GM18507 (cell line): Measurements from ENCODE around the gene LRATD1.

Experiments used
- DNase-seq: peaks from one replicate; pipeline ENCODE4 v3.0.0; 2011; ENCODE audit warnings: low read depth; ENCODE audit not compliant: insufficient read length; ENCODE audit errors: extremely low spot score
- FAIRE-seq: peaks from 2 replicates; lab custom pipeline; 2011; peaks lifted over from hg19 to GRCh38; lab: Jason Lieb, UNC

Gene LRATD1

DNA sequence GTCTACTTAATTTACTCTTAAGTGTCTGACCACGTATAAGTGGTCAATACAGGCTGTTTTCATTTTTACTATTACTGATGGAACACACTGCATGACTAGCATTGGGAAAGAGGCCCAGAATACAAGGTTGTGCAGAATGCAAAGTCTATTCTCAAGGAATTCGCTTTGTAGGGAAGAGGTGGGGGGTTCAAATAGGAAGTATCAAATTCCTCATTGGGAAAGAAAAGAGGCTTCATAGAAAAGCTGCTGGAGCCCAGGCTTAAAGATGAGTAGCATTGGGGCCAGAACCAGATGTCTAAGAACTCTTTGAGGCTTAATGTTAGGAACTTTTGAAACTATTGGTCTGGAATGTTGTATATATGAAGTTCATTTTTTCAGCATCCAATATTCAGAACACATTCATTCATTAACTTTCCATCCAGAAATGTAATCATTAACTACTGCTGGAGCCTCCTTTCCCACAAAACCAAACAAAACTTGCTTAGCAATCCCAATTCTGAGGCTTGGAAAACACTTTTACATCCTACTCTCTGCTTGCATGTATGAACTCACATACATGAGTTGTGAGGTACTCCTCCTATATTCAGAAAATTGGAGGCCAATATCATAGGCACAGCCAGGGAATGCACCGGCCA, 994 bp upstream of the LRATD1 start:
- DNase-seq: no peak

DNA sequence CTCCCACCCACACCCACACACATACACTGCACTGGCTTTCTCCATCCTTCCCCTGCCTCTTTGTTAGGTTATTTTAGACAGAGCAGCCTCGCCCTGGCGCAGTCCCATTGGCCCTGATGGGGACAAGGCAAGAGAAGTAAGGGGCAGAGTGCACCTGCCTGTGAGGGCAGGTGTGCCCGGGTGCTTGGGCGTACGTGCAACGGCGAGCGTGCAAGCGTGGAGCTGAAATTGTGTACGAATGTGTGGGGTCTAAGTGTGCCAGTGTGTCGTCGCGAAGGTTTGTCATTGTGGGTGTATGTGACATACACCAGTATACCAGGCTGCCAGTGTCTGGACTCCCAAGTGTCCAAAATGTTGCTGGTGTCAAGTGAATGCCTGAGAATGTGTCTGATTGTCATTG, 544 bp downstream of the LRATD1 start:
- no peak for DNase-seq
- no peak for FAIRE-seq

More for the DNA sequence above, 994 bp upstream of the LRATD1 start:
- no peak for FAIRE-seq

DNA sequence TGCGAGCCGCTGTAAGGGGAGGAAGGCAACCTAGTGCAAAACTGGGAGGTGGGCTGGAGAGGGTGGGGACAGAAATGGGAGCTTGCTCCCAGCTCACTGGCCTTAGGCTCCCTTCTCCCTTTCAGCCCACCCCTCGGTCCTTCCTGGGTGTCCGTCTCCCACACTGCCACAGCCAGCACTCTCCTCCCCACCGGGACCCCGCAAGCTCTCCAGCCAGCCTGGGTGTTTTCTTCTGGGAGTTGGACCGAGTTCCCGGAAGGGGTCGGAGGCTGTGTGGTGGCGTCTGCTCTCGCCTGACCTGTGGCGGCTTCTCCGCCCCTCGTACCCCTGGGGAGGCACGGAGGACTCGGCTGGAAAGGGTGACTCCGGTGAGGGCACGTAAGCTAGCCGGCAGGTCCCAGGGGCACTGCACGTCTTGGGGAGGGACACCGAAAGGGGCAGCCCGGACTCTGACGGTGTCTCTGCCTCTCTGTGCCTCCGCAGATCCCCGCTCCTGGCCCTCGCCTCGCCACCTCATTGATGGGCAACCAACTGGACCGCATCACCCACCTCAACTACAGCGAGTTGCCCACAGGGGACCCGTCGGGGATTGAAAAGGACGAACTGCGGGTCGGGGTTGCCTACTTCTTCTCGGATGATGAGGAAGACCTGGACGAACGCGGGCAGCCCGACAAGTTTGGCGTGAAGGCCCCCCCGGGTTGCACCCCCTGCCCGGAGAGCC, 1.1 kb downstream of the LRATD1 start:
- FAIRE-seq: no peak
- DNase-seq: no peak

DNA sequence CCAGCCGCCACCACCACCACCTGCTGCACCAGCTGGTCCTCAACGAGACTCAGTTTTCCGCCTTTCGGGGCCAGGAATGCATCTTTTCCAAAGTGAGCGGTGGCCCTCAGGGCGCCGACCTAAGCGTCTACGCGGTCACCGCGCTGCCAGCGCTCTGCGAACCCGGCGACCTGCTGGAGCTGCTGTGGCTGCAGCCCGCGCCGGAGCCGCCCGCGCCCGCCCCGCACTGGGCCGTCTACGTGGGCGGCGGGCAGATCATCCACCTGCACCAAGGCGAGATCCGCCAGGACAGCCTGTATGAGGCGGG, 1.6 kb downstream of the LRATD1 start:
- DNase-seq: no peak
- FAIRE-seq: no peak

DNA sequence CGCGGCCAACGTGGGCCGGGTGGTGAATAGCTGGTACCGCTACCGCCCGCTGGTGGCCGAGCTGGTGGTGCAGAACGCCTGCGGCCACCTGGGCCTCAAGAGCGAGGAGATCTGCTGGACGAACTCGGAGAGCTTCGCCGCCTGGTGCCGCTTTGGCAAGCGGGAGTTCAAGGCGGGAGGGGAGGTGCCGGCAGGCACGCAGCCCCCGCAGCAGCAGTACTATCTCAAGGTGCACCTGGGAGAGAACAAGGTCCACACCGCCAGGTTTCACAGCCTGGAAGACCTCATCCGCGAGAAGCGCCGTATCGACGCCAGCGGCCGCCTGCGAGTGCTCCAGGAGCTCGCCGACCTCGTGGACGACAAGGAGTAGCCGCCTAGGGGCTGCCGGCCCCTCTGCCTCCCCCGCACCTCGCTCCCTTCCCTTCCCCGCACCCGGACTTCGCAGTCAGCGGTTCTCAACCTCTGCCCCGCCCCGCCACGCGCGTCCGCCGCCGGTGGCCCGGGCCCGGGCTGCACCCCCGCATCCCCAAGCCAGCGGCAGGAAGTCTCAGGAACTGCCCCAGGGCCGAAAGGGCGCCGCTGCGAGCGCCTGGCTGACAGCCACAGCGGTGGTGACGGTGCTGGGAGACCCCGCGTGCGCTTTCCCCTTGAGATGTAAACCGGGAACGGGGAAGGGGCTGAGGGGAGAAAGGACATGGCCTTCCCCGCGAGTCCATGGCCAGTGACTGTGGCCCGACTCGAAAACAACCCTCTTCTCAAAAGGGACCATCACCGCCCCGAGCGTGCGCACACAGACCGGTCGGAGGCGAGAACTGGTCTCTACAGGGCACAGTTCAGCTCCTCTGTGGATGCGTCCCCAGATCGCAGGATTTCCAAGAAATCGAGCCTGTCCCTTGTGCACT, 2.2 kb downstream of the LRATD1 start:
- no peak for DNase-seq
- FAIRE-seq: no peak

DNA sequence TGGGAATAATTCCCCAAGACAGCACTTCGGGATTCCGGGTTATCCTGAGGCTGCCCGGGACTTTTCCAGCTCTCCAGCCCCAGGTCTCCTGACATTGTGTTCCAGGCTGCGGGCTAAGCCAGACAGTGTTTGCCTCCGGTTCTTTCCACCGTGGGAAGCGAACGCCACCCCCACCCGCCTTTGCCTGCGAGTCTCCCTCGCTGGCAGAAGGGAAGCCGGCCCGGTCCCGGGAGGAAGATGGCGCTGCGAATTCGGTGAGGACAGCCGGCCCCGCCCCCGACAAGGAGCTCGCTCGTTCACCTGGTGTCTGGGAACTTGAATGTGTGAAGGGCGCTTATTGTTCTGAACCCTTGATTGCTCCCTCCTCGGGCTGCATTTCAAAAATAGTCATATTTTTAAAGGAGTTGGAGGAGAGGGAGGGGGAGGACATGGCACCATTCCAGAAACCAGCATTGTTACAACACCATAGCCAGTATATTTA, 2.9 kb downstream of the LRATD1 start:
- FAIRE-seq: no peak
- DNase-seq: no peak

DNA sequence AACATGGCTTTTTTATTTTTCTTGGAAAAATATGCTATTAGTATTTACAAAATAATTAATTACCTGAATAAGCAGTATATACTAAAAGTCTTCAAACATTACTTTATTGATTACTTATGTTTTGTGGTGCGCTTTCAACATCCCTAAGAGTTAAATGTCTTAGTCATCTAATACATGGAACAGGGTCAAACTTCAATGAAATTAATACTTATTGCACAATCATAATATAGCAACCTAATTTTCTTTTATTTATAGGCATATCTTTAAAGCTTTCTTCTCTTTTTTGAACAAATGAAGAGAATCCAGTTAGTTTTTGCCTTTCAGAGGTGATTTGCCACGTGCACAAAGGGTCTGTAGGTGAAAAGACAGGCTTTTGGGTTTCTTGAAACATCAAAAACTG, 6.0 kb downstream of the LRATD1 start:
- FAIRE-seq (no peak), DNase-seq (no peak)

- FAIRE-seq (no peak), DNase-seq (no peak)
Measured at GRCh38 chr2:14641116-14641515, 8.6 kb downstream of the LRATD1 start.

- FAIRE-seq: no peak
- no peak for DNase-seq
Measured at GRCh38 chr2:14642499-14642898, 10.0 kb downstream of the LRATD1 start.

DNA sequence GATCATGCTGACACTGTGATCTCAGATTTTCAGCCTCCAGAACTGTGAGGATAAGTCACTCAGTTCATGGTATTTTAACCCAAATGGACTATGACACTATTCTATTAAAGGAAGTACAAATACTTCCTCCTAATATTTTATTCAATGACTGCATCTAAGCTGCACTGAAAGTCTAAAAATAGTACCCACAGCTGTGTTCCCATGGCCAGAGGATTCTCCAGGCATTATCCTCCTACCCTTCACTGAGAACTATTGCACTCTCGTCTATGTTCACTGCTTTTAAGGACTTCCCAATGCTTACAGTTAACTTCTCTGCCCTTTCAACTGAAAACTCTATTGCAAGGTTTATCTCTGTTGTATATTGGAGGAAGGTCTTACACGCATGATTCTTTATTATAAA, 15.2 kb downstream of the LRATD1 start:
- FAIRE-seq: no peak
- no peak for DNase-seq

DNA sequence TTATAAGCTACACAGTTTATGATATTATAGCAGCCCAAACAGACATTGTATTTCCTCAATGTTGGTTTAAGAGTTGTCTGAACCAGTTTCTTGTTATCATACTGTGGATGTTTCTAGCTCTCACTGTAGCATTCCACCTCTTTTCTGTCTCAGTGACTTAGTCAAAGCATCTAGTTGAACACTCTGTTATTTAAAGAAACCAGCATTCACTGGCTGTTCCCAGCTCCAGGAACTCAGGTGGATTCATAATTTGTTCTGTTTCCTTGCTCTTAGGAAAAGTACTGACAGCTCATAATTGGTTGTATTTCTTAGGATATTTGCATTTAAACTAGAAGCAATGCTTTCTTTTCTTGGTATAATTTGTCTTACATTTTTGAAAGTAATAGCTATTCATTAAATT, 17.5 kb downstream of the LRATD1 start:
- FAIRE-seq: no peak
- no peak for DNase-seq

DNA sequence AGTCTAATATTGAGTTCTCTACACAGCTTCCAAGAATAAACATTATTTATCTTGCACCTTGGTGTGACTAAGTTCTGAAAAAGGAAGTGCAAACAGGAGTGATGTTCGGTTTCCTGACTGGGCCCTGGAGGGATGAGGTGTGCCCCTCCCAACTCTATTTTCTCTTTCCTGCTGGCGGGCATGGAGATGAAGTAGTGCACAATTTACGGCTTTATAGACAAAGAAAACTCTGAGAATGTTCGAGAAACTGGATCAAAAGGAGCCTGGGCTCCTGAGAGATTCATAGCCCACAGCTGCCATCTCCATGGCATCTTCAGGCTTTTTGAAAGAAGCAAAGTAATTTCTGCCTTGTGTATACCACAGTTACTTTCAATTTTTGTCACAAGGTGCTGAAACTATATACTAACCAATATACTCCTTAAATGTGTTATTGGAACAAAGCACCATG, 22.3 kb downstream of the LRATD1 start:
- DNase-seq (no peak), FAIRE-seq (peak; percentile 67)

DNA sequence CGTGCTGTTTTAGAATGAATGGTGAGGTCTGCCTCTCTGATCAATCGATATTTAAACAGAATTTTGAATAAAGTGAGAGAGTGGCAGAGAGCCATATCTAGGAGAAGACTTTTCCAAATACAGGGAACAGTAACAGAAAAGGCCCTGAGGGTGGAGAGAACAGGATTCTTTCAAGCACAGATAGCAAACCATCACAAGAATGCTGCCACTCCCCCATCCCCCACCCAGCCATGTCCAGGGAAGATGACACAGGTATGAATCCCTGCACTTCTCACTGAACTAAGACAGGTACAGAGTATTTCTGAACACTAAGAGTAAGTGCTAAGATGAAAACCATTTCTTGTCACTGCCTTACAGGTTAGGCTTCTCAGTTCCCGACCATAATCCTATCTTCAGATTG, 23.6 kb downstream of the LRATD1 start:
- DNase-seq (no peak), FAIRE-seq (no peak)

DNA sequence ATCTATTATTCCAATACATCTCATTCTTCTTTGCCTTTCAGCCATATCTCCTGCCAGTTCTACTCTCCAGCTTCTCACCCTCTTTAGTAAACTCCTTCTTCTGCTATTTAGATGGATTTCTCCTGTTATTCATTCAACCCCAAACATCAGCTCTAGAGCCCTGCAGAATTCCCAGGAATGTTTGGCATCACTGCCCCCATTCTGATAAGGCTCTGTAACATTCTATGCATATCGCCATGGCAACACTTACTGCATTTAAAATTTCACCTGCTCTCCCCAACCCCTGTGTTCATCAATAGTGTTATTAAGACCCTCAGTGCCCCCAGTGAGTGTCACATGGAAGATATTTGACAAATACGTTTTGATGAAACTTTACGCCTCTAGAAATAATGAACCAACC, 28.6 kb downstream of the LRATD1 start:
- FAIRE-seq (no peak), DNase-seq (no peak)

DNA sequence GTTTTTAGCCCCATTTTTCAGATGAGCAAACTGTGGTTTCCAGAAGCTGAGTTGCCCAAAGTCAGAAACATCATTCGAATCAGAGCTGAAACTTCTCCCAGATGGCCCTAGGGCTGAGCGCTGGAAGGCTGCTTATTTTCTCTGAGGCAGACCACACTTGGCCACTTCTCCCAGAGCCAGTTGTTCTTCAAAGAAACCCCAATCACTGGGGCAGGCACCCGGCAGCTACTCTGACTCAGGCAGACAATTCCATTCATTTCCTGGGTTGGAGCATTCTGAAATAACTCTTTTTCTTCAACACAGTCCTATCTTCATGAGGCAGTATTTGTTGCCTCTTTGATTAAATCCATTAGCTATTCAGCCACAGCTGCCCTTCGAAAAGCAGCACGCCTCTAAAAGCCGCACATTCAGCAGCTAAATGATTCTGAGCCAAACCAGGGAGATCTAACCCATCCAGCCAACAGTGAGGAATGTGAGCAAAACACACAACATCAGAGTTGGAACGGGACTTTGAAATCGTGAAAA, 40.9 kb downstream of the LRATD1 start:
- no peak for FAIRE-seq
- no peak for DNase-seq

DNA sequence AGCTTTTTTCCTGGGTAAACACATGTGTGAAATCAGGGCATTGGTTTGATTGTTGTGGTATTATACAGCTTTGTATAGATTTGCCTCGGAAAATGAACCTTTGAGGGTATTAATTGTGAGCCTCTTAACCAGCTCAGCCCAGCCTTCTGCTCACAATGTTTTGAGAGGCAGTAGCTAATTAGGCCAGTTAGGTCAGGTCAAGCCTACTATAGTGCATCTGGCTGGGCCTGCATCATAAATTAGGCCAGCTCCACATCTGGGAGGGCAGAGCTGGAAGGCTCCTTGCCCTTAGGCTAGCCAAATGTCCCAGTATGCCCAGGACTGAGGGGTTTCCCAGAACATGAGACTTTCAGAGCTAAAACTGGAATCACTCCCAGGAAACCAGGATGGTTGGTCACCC, 43.0 kb downstream of the LRATD1 start:
- no peak for DNase-seq
- no peak for FAIRE-seq

- FAIRE-seq (no peak), DNase-seq (no peak)
Measured at GRCh38 chr2:14676371-14676770, 43.9 kb downstream of the LRATD1 start.

GRCh38 chr2:14677039-14677438, 44.5 kb downstream of the LRATD1 start:
- DNase-seq (no peak), FAIRE-seq (no peak)

GRCh38 chr2:14678761-14679160, 46.2 kb downstream of the LRATD1 start:
- FAIRE-seq (no peak), DNase-seq (no peak)

DNA sequence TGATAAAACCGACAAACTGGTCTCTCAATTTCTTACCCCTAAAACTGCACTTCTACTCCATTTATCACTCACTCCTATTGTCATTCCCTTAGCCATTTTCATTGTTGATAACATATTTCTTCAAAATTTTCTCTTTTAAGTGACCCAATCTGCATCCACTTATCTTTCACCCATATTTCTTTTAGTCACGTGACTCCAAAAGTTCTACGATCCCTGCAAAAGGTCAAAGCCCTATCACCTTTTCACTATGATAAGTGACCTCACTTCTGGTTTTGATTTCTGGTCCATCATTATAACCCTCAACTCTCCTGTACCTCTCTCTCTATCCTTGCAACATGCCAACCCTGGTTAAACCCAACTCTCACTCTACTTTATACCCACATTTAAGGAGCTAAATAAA, 49.1 kb downstream of the LRATD1 start:
- no peak for FAIRE-seq
- DNase-seq: no peak
